HG03457 (cell line): Measurements from ENCODE around the gene ATXN7.
A peak's percentile ranks its signal among the peaks of the same experiment; 100 is the strongest.

Experiments used
- ATAC-seq: cut with Tn5 transposase; IDR thresholded peaks from one replicate; pipeline ENCODE4 v1.9.1; 2021; ENCODE audit warnings: moderate number of reproducible peaks; ENCODE audit not compliant: unreplicated experiment

ATXN7 gene

DNA sequence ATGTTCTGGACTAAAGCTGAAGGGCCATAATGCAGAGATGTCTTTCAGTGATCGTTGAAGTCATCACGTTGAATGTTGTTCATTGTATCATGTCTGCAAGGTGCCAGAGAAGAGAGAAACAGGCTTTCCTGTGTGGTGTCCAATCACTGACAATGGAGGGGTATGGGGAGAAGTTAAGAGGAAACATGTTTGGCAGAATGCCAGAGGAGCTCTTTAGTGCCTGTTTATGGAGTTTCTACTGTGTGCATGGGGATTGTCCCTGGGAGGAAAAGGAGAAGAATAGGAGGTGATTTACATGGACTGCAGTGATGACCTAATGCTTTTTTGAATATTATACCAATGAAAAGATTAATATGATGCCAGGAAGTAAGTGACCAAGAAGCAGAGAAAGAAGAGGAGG lies 36.8 kb downstream of the ATXN7 start:
- ATAC-seq: no peak

GRCh38 chr3:63905731-63906620 lies 42.3 kb downstream of the ATXN7 start:
- ATAC-seq: no peak

DNA sequence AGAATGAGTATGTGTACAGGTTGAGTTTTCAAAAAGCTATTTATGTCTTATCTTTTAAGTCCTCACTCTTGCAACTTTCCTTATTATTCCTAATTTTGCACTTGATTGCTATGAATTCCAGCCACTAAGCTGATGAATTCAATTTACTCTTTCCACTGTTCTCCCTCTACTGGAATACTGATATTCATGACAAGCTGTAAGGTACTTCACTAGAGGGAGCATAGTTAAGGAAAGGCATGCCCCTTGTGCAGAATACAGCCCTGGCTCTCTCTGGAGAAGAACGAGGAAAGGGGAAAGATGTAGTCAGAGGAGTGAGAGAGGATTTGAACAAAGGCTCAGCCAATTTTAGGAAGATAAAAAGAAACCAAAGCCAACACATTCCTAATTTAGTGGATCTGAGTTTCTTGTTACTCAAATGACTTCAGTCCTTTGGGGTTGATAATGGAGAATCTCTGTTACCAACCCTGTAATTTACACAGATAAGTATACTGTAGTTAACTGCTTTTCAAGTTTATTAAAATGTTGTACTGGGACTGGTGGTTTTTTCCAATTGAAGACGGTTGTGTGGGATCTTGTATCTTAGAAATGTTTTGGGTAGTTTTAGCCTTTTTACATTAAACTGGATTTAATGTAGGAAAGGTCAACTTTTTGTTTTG lies 44.5 kb downstream of the ATXN7 start:
- no peak for ATAC-seq

GRCh38 chr3:63908776-63909175 lies 45.1 kb downstream of the ATXN7 start:
- no peak for ATAC-seq

- ATAC-seq: no peak
These were observed 45.8 kb downstream of the ATXN7 start for GRCh38 chr3:63909431-63909830.

- no peak for ATAC-seq
These were observed 46.3 kb downstream of the ATXN7 start for GRCh38 chr3:63910001-63910400.

GRCh38 chr3:63910891-63911290 lies 47.2 kb downstream of the ATXN7 start:
- no peak for ATAC-seq

GRCh38 chr3:63911509-63911872 lies 47.8 kb downstream of the ATXN7 start:
- ATAC-seq: peak; percentile 7

GRCh38 chr3:63911873-63912767 lies 48.5 kb downstream of the ATXN7 start, which contains the start of gene SCAANT1:
Gene SCAANT1, minus strand, starts transcription at chr3:63912383.
- ATAC-seq: peak; percentile 70

DNA sequence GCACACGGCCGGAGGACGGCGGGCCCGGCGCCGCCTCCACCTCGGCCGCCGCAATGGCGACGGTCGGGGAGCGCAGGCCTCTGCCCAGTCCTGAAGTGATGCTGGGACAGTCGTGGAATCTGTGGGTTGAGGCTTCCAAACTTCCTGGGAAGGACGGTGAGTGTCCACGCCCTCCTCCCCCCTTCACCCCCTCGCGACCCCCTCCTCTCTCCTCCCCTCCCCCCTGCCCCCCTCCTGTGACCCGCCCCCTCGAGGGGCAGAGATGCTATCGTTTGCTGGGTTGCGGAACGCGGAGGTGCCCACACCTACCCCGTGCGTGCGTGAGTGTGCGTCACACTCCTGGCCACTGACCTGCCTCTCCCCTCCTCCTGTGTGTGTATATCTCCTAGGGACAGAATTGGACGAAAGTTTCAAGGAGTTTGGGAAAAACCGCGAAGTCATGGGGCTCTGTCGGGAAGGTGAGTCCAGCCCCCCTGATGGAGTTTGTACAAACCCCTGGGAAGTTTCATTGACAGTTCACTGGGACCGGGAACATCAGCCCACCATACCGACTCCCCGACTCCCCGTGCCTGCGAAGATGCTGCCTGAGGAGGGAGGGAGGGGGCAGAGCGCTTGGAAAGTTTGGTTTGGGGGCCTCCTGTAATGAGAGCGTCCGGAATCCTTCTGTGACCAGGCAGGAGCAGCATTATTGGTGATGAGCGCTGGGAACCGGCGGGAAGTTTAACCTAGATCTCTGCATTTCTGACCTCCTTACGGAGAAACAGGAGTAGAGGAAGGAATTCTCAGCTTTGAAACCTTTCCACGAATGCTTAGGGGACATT lies 49.3 kb downstream of the ATXN7 start:
- peak; percentile 7 for ATAC-seq

DNA sequence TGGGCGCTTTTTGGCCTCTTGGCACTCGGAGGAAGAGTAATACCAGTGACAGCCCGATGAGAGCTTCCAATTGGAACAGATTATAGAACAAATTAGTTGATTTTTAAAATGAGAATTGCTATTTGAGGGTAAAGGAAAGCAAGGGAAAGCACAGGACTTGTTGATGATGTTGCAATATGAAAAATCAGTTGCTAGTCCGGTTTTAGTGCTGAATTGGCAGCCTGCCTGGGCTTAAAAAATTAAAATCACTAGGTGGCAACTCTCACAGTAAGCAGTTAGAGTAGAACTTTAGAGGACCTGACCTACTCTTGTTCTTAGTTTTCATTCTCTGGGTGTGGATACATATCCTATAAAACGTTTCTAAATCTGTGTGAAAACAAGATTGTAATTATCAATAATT lies 50.6 kb downstream of the ATXN7 start:
- ATAC-seq: no peak

GRCh38 chr3:63918321-63918720 lies 54.7 kb downstream of the ATXN7 start:
- ATAC-seq: no peak

GRCh38 chr3:63920001-63920400 lies 56.3 kb downstream of the ATXN7 start:
- no peak for ATAC-seq

DNA sequence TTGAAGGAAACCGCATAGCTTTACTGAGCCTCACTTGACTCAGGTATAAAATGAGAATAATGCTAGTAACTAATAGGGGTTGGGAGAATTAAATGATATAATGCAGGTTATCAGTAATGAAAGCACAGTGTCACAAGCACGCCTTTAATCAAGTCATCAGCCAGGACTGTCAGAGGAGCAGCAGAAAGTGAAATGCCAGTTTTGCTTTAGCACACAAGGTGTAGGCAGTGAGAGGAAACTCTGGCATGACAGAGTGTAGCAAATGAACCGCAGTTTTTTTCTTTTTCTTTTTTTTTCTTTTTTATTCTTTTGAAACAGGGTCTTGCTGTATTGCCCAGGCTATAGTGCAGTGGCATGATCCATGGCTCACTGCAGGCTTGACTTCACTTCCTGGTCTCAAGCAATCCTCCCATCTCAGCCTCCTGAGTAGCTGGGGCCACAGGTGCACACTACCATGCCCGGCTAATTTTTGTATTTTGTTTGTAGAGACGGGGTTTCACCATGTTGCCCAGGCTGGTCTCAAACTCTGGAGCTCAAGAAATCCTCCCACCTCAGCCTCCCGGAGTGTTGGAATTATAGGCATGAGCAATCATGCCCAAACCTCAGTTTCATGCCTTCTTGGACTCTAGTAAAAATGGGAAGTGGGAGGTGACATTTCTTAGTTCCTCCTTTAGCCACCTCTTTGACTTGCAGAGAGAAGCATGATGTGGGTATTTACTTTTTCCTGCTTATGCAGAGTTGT lies 58.2 kb downstream of the ATXN7 start:
- peak; percentile 73 for ATAC-seq

DNA sequence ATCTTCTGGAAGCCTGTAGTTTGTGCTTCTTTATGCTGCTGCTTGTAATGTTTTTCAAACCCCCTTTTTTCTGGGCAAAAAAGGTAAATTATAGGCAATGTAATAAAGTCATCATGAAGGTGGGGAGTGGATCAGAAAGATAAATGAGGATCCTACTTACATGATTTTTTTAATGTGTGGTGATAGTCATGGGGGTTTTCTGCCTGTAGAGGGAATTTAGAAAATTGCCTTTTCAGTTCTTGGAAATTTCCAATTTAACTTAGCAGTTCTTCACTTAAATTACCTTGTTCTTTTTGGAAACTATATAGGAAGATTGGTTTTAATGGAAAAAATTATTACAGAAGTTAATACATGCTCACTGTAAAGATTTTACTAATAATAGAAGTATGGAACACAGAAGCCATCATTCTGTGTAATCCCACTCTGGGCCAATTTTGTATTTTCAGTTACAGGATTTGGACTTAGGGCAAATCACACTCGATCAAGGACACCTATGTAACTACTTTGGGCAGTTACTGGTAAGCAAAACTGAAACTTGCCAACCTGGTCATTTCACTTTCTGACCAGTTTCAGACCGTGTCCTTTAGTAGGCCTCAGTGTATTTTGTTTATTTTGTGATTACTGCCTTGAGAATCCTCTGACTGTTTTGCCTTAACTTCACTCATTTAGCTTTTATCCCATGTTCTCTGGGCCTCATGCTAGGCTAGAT lies 59.0 kb downstream of the ATXN7 start:
- ATAC-seq: no peak

- ATAC-seq: no peak
These were observed 62.6 kb downstream of the ATXN7 start for GRCh38 chr3:63926309-63926708.

DNA sequence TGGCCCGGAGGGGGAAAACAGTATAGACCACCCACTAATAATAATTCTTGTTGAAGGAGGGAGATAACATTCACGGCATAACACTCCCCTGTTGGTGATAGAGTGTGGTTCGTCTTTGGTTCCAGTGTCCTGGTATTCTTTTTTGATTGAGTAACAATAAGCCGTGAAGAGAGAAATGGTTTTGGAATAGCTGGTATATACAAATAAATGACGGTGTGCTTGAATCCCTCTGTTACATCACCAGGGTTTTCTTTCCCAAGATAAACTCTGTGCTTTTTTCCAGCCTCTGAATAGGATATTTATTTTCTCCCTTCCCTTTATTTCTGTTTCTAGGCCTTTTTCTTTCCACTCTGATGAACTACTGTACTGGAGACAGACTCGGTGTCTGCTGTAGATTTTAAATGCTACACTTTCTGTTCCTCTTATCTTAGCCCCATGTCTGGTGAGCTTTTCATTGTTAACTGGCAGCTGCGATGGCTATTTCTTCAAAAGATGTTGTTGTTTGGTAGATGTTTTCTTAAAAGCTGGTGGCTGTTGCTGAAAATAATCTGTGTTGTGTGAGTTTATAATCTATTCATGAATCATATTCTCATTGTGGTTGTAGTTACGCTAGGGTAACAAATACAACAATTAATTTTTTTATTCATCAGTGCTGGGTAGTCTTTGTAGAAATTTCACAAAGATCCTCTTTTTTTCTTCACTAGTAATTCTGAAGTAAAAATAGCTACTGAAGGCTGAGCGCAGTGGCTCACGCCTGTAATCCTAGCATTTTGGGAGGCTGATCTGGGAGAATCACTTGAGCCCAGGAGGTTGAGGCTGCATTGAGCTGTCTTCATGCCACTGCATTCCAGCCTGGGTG lies 64.0 kb downstream of the ATXN7 start:
- peak; percentile 66 for ATAC-seq

GRCh38 chr3:63931290-63931689 lies 67.6 kb downstream of the ATXN7 start:
- ATAC-seq: no peak
